Measurements from ENCODE around the gene GRWD1. TPM values are rescaled to one million over a fixed set of nuclear protein-coding genes. Genes with fewer than 3 reads are reported as not detected.

Gene GRWD1
- total RNA-seq, 8 experiments from 2014 or later = 10.6 to 46.5 (median 21.8) TPM

GRCh38 chr19:48454150-48454730, 8.5 kb downstream of the GRWD1 start:
- no peak overlapping the region for H3K4me3 ChIP-seq
- peak in 1 of 8 experiments; percentile 5 for ATAC-seq (replicated peaks in 6 of 8)
- WGBS, 10 experiments = 67 to 100% (median 100%) methylated on average over 1 to 3 of the region's 22 CpGs; no CpG with 5 or more reads in 5 of the 10 experiments
- peaks cover 0 to 5% of the 10 kb centered on the region in 2 donors for H3K4me1 ChIP-seq (replicated peaks in 1 of 2)
- H3K27ac ChIP-seq = no peak overlapping the region
- in situ Hi-C loops (cut with MboI; ENCODE audit: low pct_unique_long_range_greater_than_20kb in 2 of 9, low sequenced_read_pairs in 9 of 9, unreplicated experiment in 9 of 9) = no loop called here

- H3K4me1 ChIP-seq (replicated peaks in 1 of 2) = peaks cover 0 to 5% of the 10 kb centered on the region in 2 donors
- in situ Hi-C loops (cut with MboI; ENCODE audit: low pct_unique_long_range_greater_than_20kb in 2 of 9, low sequenced_read_pairs in 9 of 9, unreplicated experiment in 9 of 9) = no loop called here
- no peak for ATAC-seq (replicated peaks in 6 of 8)
- WGBS, 10 experiments = 48 to 100% (median 94%) methylated on average over 1 to 9 of the region's 16 CpGs; no CpG with 5 or more reads in 4 of the 10 experiments
- no peak within 1 kb of the TSS for H3K4me3 ChIP-seq
- no peak within 1 kb of the TSS for H3K27ac ChIP-seq
Measured at GRCh38 chr19:48455171-48455907, 9.6 kb downstream of the GRWD1 start, which contains the start of gene KCNJ14. TSS of gene KCNJ14 (plus strand) at chr19:48455574. CDS start at chr19:48461725, 6,151 bp downstream.

GRCh38 chr19:48455908-48456562, 10.3 kb downstream of the GRWD1 start:
- peaks cover 0 to 4% of the 10 kb centered on the region in 2 donors for H3K4me1 ChIP-seq (replicated peaks in 1 of 2)

GRCh38 chr19:48456864-48457263, 11.1 kb downstream of the GRWD1 start:
- Histone ChIP-seq H3K4me3 (no peak overlapping the region), H3K27ac (no peak overlapping the region), H3K4me1 (replicated peaks in 1 of 2) (no peaks in the 10 kb centered on the region)
- no peak for ATAC-seq (replicated peaks in 6 of 8)
- in situ Hi-C loops (cut with MboI; ENCODE audit: low pct_unique_long_range_greater_than_20kb in 2 of 9, low sequenced_read_pairs in 9 of 9, unreplicated experiment in 9 of 9) = no loop called here
- 90 to 100% (median 100%) methylated on average over 1 to 4 of the region's 4 CpGs; no CpG with 5 or more reads in 1 of the 10 experiments for WGBS, 10 experiments

More at GRCh38 chr19:48455908-48456562, 10.3 kb downstream of the GRWD1 start:
- in situ Hi-C loops (cut with MboI; ENCODE audit: low pct_unique_long_range_greater_than_20kb in 2 of 9, low sequenced_read_pairs in 9 of 9, unreplicated experiment in 9 of 9) = no loop called here
- Histone ChIP-seq H3K27ac (no peak overlapping the region), H3K4me3 (no peak overlapping the region)
- 80 to 100% (median 89%) methylated on average over 2 to 5 of the region's 11 CpGs; no CpG with 5 or more reads in 4 of the 10 experiments for WGBS, 10 experiments
- ATAC-seq (replicated peaks in 6 of 8) = no peak

GRCh38 chr19:48458016-48458415, 12.2 kb downstream of the GRWD1 start:
- no peak overlapping the region for H3K27ac ChIP-seq
- WGBS, 10 experiments = 50 to 100% (median 94%) methylated on average over 1 to 2 of the region's 2 CpGs; no CpG with 5 or more reads in 1 of the 10 experiments
- in situ Hi-C loops (cut with MboI; ENCODE audit: low pct_unique_long_range_greater_than_20kb in 2 of 9, low sequenced_read_pairs in 9 of 9, unreplicated experiment in 9 of 9) = no loop called here
- no peak overlapping the region for H3K4me3 ChIP-seq
- H3K4me1 ChIP-seq (replicated peaks in 1 of 2) = no peaks in the 10 kb centered on the region
- ATAC-seq (replicated peaks in 6 of 8) = no peak

GRCh38 chr19:48461651-48461981, 15.8 kb downstream of the GRWD1 start:
- in situ Hi-C loops (cut with MboI; ENCODE audit: low pct_unique_long_range_greater_than_20kb in 2 of 9, low sequenced_read_pairs in 9 of 9, unreplicated experiment in 9 of 9) = no loop called here
- Histone ChIP-seq H3K27ac (no peak overlapping the region), H3K4me3 (no peak overlapping the region), H3K4me1 (replicated peaks in 1 of 2) (no peaks in the 10 kb centered on the region)
- 92 to 100% (median 97%) methylated on average over 1 to 10 of the region's 36 CpGs; no CpG with 5 or more reads in 6 of the 10 experiments for WGBS, 10 experiments
- ATAC-seq (replicated peaks in 6 of 8) = peak in 3 of 8 experiments; percentile 10 to 31 (median 27)

- WGBS, 10 experiments = 87 to 100% (median 92%) methylated on average over 2 to 11 of the region's 62 CpGs; no CpG with 5 or more reads in 4 of the 10 experiments
- Histone ChIP-seq H3K4me3 (no peak overlapping the region), H3K4me1 (replicated peaks in 1 of 2) (no peaks in the 10 kb centered on the region), H3K27ac (no peak overlapping the region)
- ATAC-seq (replicated peaks in 6 of 8) = peak in 5 of 8 experiments; percentile 17 to 41 (median 19)
- in situ Hi-C loops (cut with MboI; ENCODE audit: low pct_unique_long_range_greater_than_20kb in 2 of 9, low sequenced_read_pairs in 9 of 9, unreplicated experiment in 9 of 9) = no loop called here
Measured at GRCh38 chr19:48461982-48462655, 16.3 kb downstream of the GRWD1 start.

- WGBS, 10 experiments = 60 to 100% (median 86%) methylated on average over 1 of the region's 1 CpG; no CpG with 5 or more reads in 5 of the 10 experiments
- in situ Hi-C loops (cut with MboI; ENCODE audit: low pct_unique_long_range_greater_than_20kb in 2 of 9, low sequenced_read_pairs in 9 of 9, unreplicated experiment in 9 of 9) = no loop called here
Measured at GRCh38 chr19:48465215-48465614, 19.4 kb downstream of the GRWD1 start.

GRCh38 chr19:48466561-48467325, 21.0 kb downstream of the GRWD1 start:
- H3K4me3 ChIP-seq = no peak overlapping the region
- peaks cover 11 to 12% of the 10 kb centered on the region in 2 donors for H3K4me1 ChIP-seq (replicated peaks in 1 of 2)

More at GRCh38 chr19:48465215-48465614, 19.4 kb downstream of the GRWD1 start:
- Histone ChIP-seq H3K27ac (no peak overlapping the region), H3K4me1 (replicated peaks in 1 of 2) (peaks cover 7% of the 10 kb centered on the region in 2 donors), H3K4me3 (no peak overlapping the region)
- no peak for ATAC-seq (replicated peaks in 6 of 8)

GRCh38 chr19:48468772-48469288, 23.0 kb downstream of the GRWD1 start:
- 0 to 3% (median 0%) methylated on average over 3 to 13 of the region's 36 CpGs; no CpG with 5 or more reads in 1 of the 10 experiments for WGBS, 10 experiments
- H3K27ac ChIP-seq = peak overlapping the region; percentile 98 to 99
- peak; percentile 83 to 93 (median 91) for ATAC-seq (replicated peaks in 6 of 8)
- in situ Hi-C loops (cut with MboI; ENCODE audit: low pct_unique_long_range_greater_than_20kb in 2 of 9, low sequenced_read_pairs in 9 of 9, unreplicated experiment in 9 of 9) = no loop called here
- peaks cover 11 to 12% of the 10 kb centered on the region in 2 donors for H3K4me1 ChIP-seq (replicated peaks in 1 of 2)
- peak overlapping the region; percentile 86 to 99 (median 97) for H3K4me3 ChIP-seq

More at GRCh38 chr19:48466561-48467325, 21.0 kb downstream of the GRWD1 start:
- 14 to 100% (median 43%) methylated on average over 1 to 9 of the region's 16 CpGs; no CpG with 5 or more reads in 3 of the 10 experiments for WGBS, 10 experiments
- no peak for ATAC-seq (replicated peaks in 6 of 8)
- in situ Hi-C loops (cut with MboI; ENCODE audit: low pct_unique_long_range_greater_than_20kb in 2 of 9, low sequenced_read_pairs in 9 of 9, unreplicated experiment in 9 of 9) = no loop called here
- no peak overlapping the region for H3K27ac ChIP-seq

- peaks cover 11 to 12% of the 10 kb centered on the region in 2 donors for H3K4me1 ChIP-seq (replicated peaks in 1 of 2)
- in situ Hi-C loops (cut with MboI; ENCODE audit: low pct_unique_long_range_greater_than_20kb in 2 of 9, low sequenced_read_pairs in 9 of 9, unreplicated experiment in 9 of 9) = no loop called here
- H3K4me3 ChIP-seq = peak within 1 kb of the TSS; percentile 86 to 99 (median 97)
- ATAC-seq (replicated peaks in 6 of 8) = peak; percentile 46 to 67 (median 51)
- peak within 1 kb of the TSS; percentile 98 to 99 for H3K27ac ChIP-seq
- 0 to 6% methylated on average over 1 to 3 of the region's 66 CpGs; no CpG with 5 or more reads in 8 of the 10 experiments for WGBS, 10 experiments
Measured at GRCh38 chr19:48469289-48469881, 23.6 kb downstream of the GRWD1 start, which contains the start of gene CYTH2. TSS of gene CYTH2 (plus strand) at chr19:48469369. CDS start at chr19:48469508, 139 bp downstream.

Measured in motor neuron (in vitro differentiated cells).